Neural cell (in vitro differentiated cells): ENCODE data around the gene LARP1.

Experiments used
- CTCF ChIP-seq: fragments of 450-650 bp; IDR thresholded peaks from 2 replicates; pipeline ENCODE4 v1.5.1; 2014; ENCODE audit warnings: antibody characterized with exemption, mild to moderate bottlenecking, moderate library complexity; ENCODE audit not compliant: poor library complexity, severe bottlenecking
- EP300 ChIP-seq: fragments of 450-650 bp; conservative IDR thresholded peaks from 2 replicates; pipeline ENCODE4 v1.6.1; 2014; ENCODE audit warnings: antibody characterized with exemption, mild to moderate bottlenecking, moderate library complexity; ENCODE audit not compliant: poor library complexity, severe bottlenecking
- MXI1 ChIP-seq: fragments of 450-650 bp; conservative IDR thresholded peaks from 2 replicates; pipeline ENCODE4 v1.6.1; 2014; ENCODE audit warnings: antibody characterized with exemption, mild to moderate bottlenecking; ENCODE audit not compliant: poor library complexity, severe bottlenecking
- POLR2AphosphoS5 ChIP-seq: IDR thresholded peaks from 2 replicates; pipeline ENCODE4 v1.6.1; 2012
- RAD21 ChIP-seq: fragments of 450-650 bp; conservative IDR thresholded peaks from 2 replicates; pipeline ENCODE4 v1.6.1; 2014; ENCODE audit warnings: antibody characterized with exemption, mild to moderate bottlenecking, moderate library complexity

- no peak for TF ChIP-seq CTCF
- TF ChIP-seq MXI1 = no peak
- no peak for TF ChIP-seq POLR2AphosphoS5
- no peak for TF ChIP-seq EP300
- no peak for TF ChIP-seq RAD21
These were observed 75.0 kb downstream of the LARP1 start for GRCh38 chr5:154830219-154830595.
